PC-9 (cell line): ENCODE measurements around the gene SLC38A8. TPM values are rescaled to one million over a fixed set of nuclear protein-coding genes. Genes with fewer than 3 reads are reported as not detected.

Source experiments
- BruUV-seq: library from RNA; stranded (reverse); fragments of 400-500 nt; replicated peaks from 2 replicates; lab custom pipeline; 2021; lab: Mats Ljungman, UMichigan
- CTCF ChIA-PET: fragments of 300-600 bp; sonication (Branson Sonifier 250); formaldehyde crosslinking; loops from one replicate; lab custom pipeline; 2022; ENCODE audit warnings: antibody characterized with exemption; lab: Charles Lee
- POLR2A ChIA-PET: fragments of 300-600 bp; sonication (Branson Sonifier 250); formaldehyde crosslinking; loops from one replicate; lab custom pipeline; 2022; ENCODE audit warnings: antibody characterized with exemption; ENCODE audit not compliant: unreplicated experiment; lab: Charles Lee
- DNase-seq, 2 experiments: peaks; one replicate each; pipeline versions ENCODE4 v3.0.0 to v3.0.0-alpha.2; 2015 to 2022; ENCODE audit warnings: mixed read lengths in 1 of 2
- H2AFZ ChIP-seq: fragments of 200-600 bp; sonication (generic); 2 replicates; pipeline ENCODE4 v1.8.1; 2017; ENCODE audit warnings: antibody characterized with exemption
- H3F3A ChIP-seq: fragments of 200-600 bp; sonication (generic); 2 replicates; pipeline ENCODE4 v1.8.1; 2017; ENCODE audit warnings: antibody characterized with exemption, mild to moderate bottlenecking, low read depth; ENCODE audit not compliant: insufficient read depth
- H3K27ac ChIP-seq: fragments of 200-600 bp; sonication (generic); 2 replicates; pipeline ENCODE4 v1.6.1; 2016; ENCODE audit warnings: mixed run types
- H3K27me3 ChIP-seq: fragments of 200-600 bp; sonication (generic); 2 replicates; pipeline ENCODE4 v1.6.1; 2016; ENCODE audit warnings: low read depth, mixed run types; ENCODE audit not compliant: insufficient read depth
- H3K36me3 ChIP-seq: fragments of 200-600 bp; sonication (generic); 2 replicates; pipeline ENCODE4 v1.6.1; 2016; ENCODE audit warnings: low read depth, mixed run types
- H3K4me1 ChIP-seq: fragments of 200-600 bp; sonication (generic); replicated peaks from 2 replicates; pipeline ENCODE4 v1.6.1; 2016; ENCODE audit warnings: mixed run types; ENCODE audit not compliant: insufficient read depth
- H3K4me2 ChIP-seq: fragments of 200-600 bp; sonication (generic); 2 replicates; pipeline ENCODE4 v1.6.1; 2017; ENCODE audit warnings: mixed run types
- H3K4me3 ChIP-seq: fragments of 200-600 bp; sonication (generic); 2 replicates; pipeline ENCODE4 v1.6.1; 2016; ENCODE audit warnings: mixed run types
- H3K79me2 ChIP-seq: fragments of 200-600 bp; sonication (generic); 2 replicates; pipeline ENCODE4 v1.6.1; 2017; ENCODE audit warnings: low read depth, mixed run types
- H3K9me2 ChIP-seq: fragments of 200-600 bp; sonication (generic); 2 replicates; pipeline ENCODE4 v1.8.1; 2017; ENCODE audit warnings: mild to moderate bottlenecking; ENCODE audit not compliant: insufficient read depth
- H3K9me3 ChIP-seq: fragments of 200-600 bp; sonication (generic); 2 replicates; pipeline ENCODE4 v1.8.1; 2016; ENCODE audit warnings: low read depth; ENCODE audit not compliant: insufficient read depth
- H4K20me1 ChIP-seq: fragments of 200-600 bp; sonication (generic); 2 replicates; pipeline ENCODE4 v1.8.1; 2017; ENCODE audit not compliant: insufficient read depth
- CTCF ChIP-seq: fragments of 200-600 bp; sonication (generic); conservative IDR thresholded peaks from 2 replicates; pipeline ENCODE4 v1.6.1; 2017; ENCODE audit warnings: mixed run types, antibody characterized with exemption, mild to moderate bottlenecking, moderate library complexity
- EZH2 ChIP-seq: fragments of 200-600 bp; sonication (generic); IDR thresholded peaks from 2 replicates; pipeline ENCODE4 v1.8.0; 2017; ENCODE audit warnings: antibody characterized with exemption, low read depth
- intact Hi-C: fragments of 100-400 bp; cut with micrococcal nuclease; formaldehyde crosslinking; loops from one replicate; pipeline ENCODE4 v1.10.0; 2022; ENCODE audit not compliant: unreplicated experiment
- total RNA-seq: library from RNA; stranded (reverse); gene quantifications from 2 replicates; pipeline ENCODE4 v1.2.3, GENCODE V29; 2021

The SLC38A8 gene
- total RNA-seq, 1 experiment from 2014 or later = not detected

GRCh38 chr16:84040226-84040822, 2.3 kb downstream of the SLC38A8 start:
- H2AFZ ChIP-seq = no peak overlapping the region
- no peaks in the 10 kb centered on the region for H3K4me1 ChIP-seq
- H3K4me3 ChIP-seq = no peak overlapping the region
- H3K9me2 ChIP-seq = no peaks in the 10 kb centered on the region
- no peaks in the 10 kb centered on the region for H3K79me2 ChIP-seq
- BruUV-seq = no TSS peak
- no peaks in the 10 kb centered on the region for H3F3A ChIP-seq
- H3K9me3 ChIP-seq = 0 out of 2 replicates have a peak, but pooled peaks cover 5% of the 10 kb centered on the region
- H3K36me3 ChIP-seq = no peaks in the 10 kb centered on the region
- peaks cover 54% of the 10 kb centered on the region for H3K27me3 ChIP-seq
- H3K27ac ChIP-seq = no peak overlapping the region
- intact Hi-C loops = loop anchor here (5.0 kb wide), 3 partner anchors 68 to 213 kb away; no protein-coding TSS in a partner anchor
- CTCF ChIA-PET = no interaction called here
- no peak overlapping the region for H3K4me2 ChIP-seq
- TF ChIP-seq CTCF = no peak
- no peak for TF ChIP-seq EZH2
- POLR2A ChIA-PET = interaction anchor here (0.5 to 0.6 kb wide), 2 partner anchors 26 to 117 kb away, joined by 4 to 7 read pairs; no protein-coding TSS in a partner anchor
- DNase-seq = no peak
- no peaks in the 10 kb centered on the region for H4K20me1 ChIP-seq

DNA sequence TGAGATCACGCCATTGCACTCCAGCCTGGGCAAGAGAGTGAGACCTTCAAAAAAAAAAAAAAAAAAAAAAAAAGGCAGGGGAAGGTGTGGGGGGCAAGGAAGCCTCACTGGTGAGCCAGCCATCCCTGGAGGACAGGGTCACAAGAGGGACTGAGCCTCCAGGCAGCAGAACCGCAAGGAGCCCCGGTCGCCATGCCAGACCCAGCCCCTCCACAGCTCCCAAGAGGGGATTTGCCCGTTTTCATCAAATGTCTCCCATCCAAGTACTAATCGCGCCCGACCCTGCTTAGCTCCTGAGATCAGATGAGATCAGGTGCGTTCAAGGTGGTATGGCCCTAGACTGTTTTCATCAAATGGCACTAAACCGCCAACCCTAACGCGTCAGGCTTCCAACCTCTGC, 2.9 kb downstream of the SLC38A8 start:
- TF ChIP-seq CTCF = no peak
- intact Hi-C loops = loop anchor here (5.0 kb wide), 3 partner anchors 67 to 212 kb away; no protein-coding TSS in a partner anchor
- no peaks in the 10 kb centered on the region for H3K36me3 ChIP-seq
- H3K4me2 ChIP-seq = no peak overlapping the region
- H2AFZ ChIP-seq = no peak overlapping the region
- H3K4me3 ChIP-seq = no peak overlapping the region
- H3K4me1 ChIP-seq = no peaks in the 10 kb centered on the region
- H3K9me3 ChIP-seq = 0 out of 2 replicates have a peak, but pooled peaks cover 5% of the 10 kb centered on the region
- no peaks in the 10 kb centered on the region for H3K79me2 ChIP-seq
- H3K27ac ChIP-seq = no peak overlapping the region
- H4K20me1 ChIP-seq = no peaks in the 10 kb centered on the region
- DNase-seq = no peak
- H3K9me2 ChIP-seq = no peaks in the 10 kb centered on the region
- BruUV-seq = no TSS peak
- no peaks in the 10 kb centered on the region for H3F3A ChIP-seq
- peaks cover 59% of the 10 kb centered on the region for H3K27me3 ChIP-seq
- CTCF ChIA-PET = no interaction called here
- POLR2A ChIA-PET = interaction anchor here (0.6 kb wide), 1 partner anchor 298 kb away, joined by 6 read pairs; no protein-coding TSS in a partner anchor

DNA sequence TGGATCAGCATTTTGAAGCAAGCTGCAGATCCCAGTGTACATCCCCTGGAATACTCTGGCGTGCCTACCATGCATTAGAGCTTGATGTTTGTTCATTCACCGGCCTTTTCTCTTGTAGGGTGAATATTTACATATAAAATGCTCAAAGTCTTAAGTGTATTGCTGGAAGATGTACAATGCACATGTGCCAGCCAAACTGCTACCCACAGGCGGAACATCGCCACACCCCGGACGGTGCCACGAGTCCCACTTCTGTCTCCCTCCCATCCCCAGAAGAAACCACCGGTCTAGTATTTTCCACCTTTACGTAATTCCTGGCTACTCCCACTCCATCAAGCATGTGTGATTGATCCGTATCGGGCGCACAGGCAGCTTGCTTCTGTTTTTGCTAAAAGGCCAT, 4.1 kb downstream of the SLC38A8 start:
- no peak overlapping the region for H2AFZ ChIP-seq
- BruUV-seq = no TSS peak
- intact Hi-C loops = no loop called here
- H3K4me3 ChIP-seq = no peak overlapping the region
- peaks cover 59% of the 10 kb centered on the region for H3K27me3 ChIP-seq
- no peaks in the 10 kb centered on the region for H3K9me2 ChIP-seq
- ChIA-PET POLR2A (no interaction called here), CTCF (no interaction called here)
- no peaks in the 10 kb centered on the region for H3K36me3 ChIP-seq
- H3K27ac ChIP-seq = no peak overlapping the region
- no peaks in the 10 kb centered on the region for H3F3A ChIP-seq
- no peak overlapping the region for H3K4me2 ChIP-seq
- TF ChIP-seq CTCF (no peak), EZH2 (no peak)
- H3K79me2 ChIP-seq = no peaks in the 10 kb centered on the region
- 0 out of 2 replicates have a peak, but pooled peaks cover 5% of the 10 kb centered on the region for H3K9me3 ChIP-seq
- no peak for DNase-seq
- no peaks in the 10 kb centered on the region for H3K4me1 ChIP-seq
- H4K20me1 ChIP-seq = no peaks in the 10 kb centered on the region
